GM21423 (cell line): ENCODE measurements around the gene CCDC197.

Experiments
- ATAC-seq: cut with Tn5 transposase; IDR thresholded peaks from one replicate; pipeline ENCODE4 v1.9.1; 2021; ENCODE audit warnings: mild to moderate bottlenecking, moderate library complexity; ENCODE audit not compliant: unreplicated experiment

Gene CCDC197

GRCh38 chr14:94054936-94055335 lies 57.8 kb downstream of the CCDC197 start:
- ATAC-seq, result no peak

GRCh38 chr14:94056579-94057308 lies 59.6 kb downstream of the CCDC197 start:
- peak; percentile 68 for ATAC-seq

- ATAC-seq, result no peak
These were observed 61.1 kb downstream of the CCDC197 start for GRCh38 chr14:94058128-94058673.
